ENCODE measurements around the gene MAMDC2. TPM values are rescaled to one million over a fixed set of nuclear protein-coding genes. Genes with fewer than 3 reads are reported as not detected.

The MAMDC2 gene
- total RNA-seq: 10 to 100 TPM in 3 of 9 donors, 1 to 10 TPM in 5, under 1 TPM in 1; 0.83 to 15.7 (median 5.1) TPM
- polyA plus RNA-seq: 1 to 10 TPM; 2.6 to 7.1 (median 3.0) TPM
- long read RNA-seq, donor 1: 0 reads
- long read RNA-seq, donor 2: 0 reads
- long read RNA-seq, donor 3: 0 reads
- long read RNA-seq, donor 4, partial matches to known transcripts: 1 of 2 reads
- long read RNA-seq, donor 4, other reads (novel, unspliced or antisense): 0 of 2 reads
- long read RNA-seq, donor 5, transcript MAMDC2-201 (14 exons, 3,616 nt): major isoform, 6 of 9 reads
- long read RNA-seq, donor 5, partial matches to known transcripts: 1 of 9 reads
- long read RNA-seq, donor 5, other reads (novel, unspliced or antisense): 2 of 9 reads
- long read RNA-seq, donor 6, transcript MAMDC2-201 (14 exons, 3,616 nt): major isoform, 5 of 6 reads
- long read RNA-seq, donor 6, partial matches to known transcripts: 1 of 6 reads
- long read RNA-seq, donor 6, other reads (novel, unspliced or antisense): 0 of 6 reads
- long read RNA-seq, donor 7: 0 reads
- long read RNA-seq, donor 8: 0 reads
- long read RNA-seq, donor 9, partial matches to known transcripts: 0 of 1 reads
- long read RNA-seq, donor 9, other reads (novel, unspliced or antisense): 0 of 1 reads
- long read RNA-seq, donor 10: 0 reads

GRCh38 chr9:70043689-70044489 is at the start of gene MAMDC2:
Gene MAMDC2 (plus strand): TSS chr9:70043848. CDS start chr9:70044198, 350 bp downstream.
- Histone ChIP-seq H3K27ac (peak within 1 kb of the TSS in 2 of 5 donors; percentile 66 to 70), H3K36me3 (replicated peaks in 1 of 2) (no peaks in the 10 kb centered on the region), H3K27me3 (no peaks in the 10 kb centered on the region), H3K9me3 (replicated peaks in 1 of 3) (no peaks in the 10 kb centered on the region), H3K4me1 (replicated peaks in 1 of 2) (peaks cover 0 to 27% of the 10 kb centered on the region in 2 donors), H3K4me3 (peak within 1 kb of the TSS in 2 of 4 donors; percentile 14 to 65)
- no peak for TF ChIP-seq CTCF (IDR thresholded peaks at IDR 0.05)
- TF ChIP-seq POLR2A (IDR thresholded peaks at IDR 0.05): no peak
- DNase-seq: peak in 6 of 7 donors; percentile 13 to 64 (median 32)
- intact Hi-C loops (cut with DNase I): no loop called here
- WGBS, 4 donors: 5 to 34% (median 6%) methylated on average over 7 to 55 of the region's 55 CpGs

- no peaks in the 10 kb centered on the region for H3K4me1 ChIP-seq (replicated peaks in 1 of 2)
- no peaks in the 10 kb centered on the region for H3K9me3 ChIP-seq (replicated peaks in 1 of 3)
- no peak overlapping the region for H3K4me3 ChIP-seq
- H3K27me3 ChIP-seq: no peaks in the 10 kb centered on the region
- H3K27ac ChIP-seq: peak overlapping the region in 2 of 5 donors; percentile 36 to 65
- H3K36me3 ChIP-seq (replicated peaks in 1 of 2): no peaks in the 10 kb centered on the region
- no peak for DNase-seq
- intact Hi-C loops (cut with DNase I): no loop called here
- TF ChIP-seq CTCF (IDR thresholded peaks at IDR 0.05): no peak
- no peak for TF ChIP-seq POLR2A (IDR thresholded peaks at IDR 0.05)
- WGBS, 4 donors: 93 to 100% (median 95%) methylated on average over 1 of the region's 1 CpG
These were observed 47.8 kb upstream of the MAMDC2 start for GRCh38 chr9:69995846-69996245.

- H3K9me3 ChIP-seq (replicated peaks in 1 of 3): no peaks in the 10 kb centered on the region
- H3K27me3 ChIP-seq: no peaks in the 10 kb centered on the region
- no peaks in the 10 kb centered on the region for H3K4me1 ChIP-seq (replicated peaks in 1 of 2)
- no peaks in the 10 kb centered on the region for H3K36me3 ChIP-seq (replicated peaks in 1 of 2)
- peak overlapping the region in 2 of 5 donors; percentile 13 to 35 for H3K27ac ChIP-seq
- H3K4me3 ChIP-seq: no peak overlapping the region
- 40 to 50% (median 42%) methylated on average over 2 of the region's 2 CpGs for WGBS, 4 donors
- peak in 3 of 7 donors; percentile 17 to 31 (median 17) for DNase-seq
- intact Hi-C loops (cut with DNase I): no loop called here
- TF ChIP-seq CTCF (IDR thresholded peaks at IDR 0.05): no peak
- TF ChIP-seq POLR2A (IDR thresholded peaks at IDR 0.05): no peak
These were observed 46.7 kb upstream of the MAMDC2 start for GRCh38 chr9:69996967-69997366.

GRCh38 chr9:69997524-69997923 is 46.1 kb upstream of the MAMDC2 start:
- no peak for DNase-seq
- no peaks in the 10 kb centered on the region for H3K36me3 ChIP-seq (replicated peaks in 1 of 2)
- TF ChIP-seq POLR2A (IDR thresholded peaks at IDR 0.05): no peak
- no peak for TF ChIP-seq CTCF (IDR thresholded peaks at IDR 0.05)
- no peaks in the 10 kb centered on the region for H3K9me3 ChIP-seq (replicated peaks in 1 of 3)
- H3K27ac ChIP-seq: peak overlapping the region in 1 of 5 donors; percentile 13
- H3K4me1 ChIP-seq (replicated peaks in 1 of 2): no peaks in the 10 kb centered on the region
- H3K4me3 ChIP-seq: no peak overlapping the region
- H3K27me3 ChIP-seq: no peaks in the 10 kb centered on the region
- intact Hi-C loops (cut with DNase I): no loop called here
- WGBS, 4 donors: 78 to 87% (median 85%) methylated on average over 2 of the region's 2 CpGs

Measured in adrenal gland (tissue), 19 donors.